Fibroblast of lung (primary cell): Measurements from ENCODE around the gene PELO. TPM values are rescaled to one million over a fixed set of nuclear protein-coding genes. Genes with fewer than 3 reads are reported as not detected.

Source experiments
- DNase-seq, 2 donors: peaks; one replicate each; pipeline versions ENCODE4 v3.0.0 to v3.0.0-alpha.2; 2010; ENCODE audit warnings: low read depth in 2 of 2
- H2AFZ ChIP-seq: 2 replicates; pipeline ENCODE4 v1.5.1; 2012; ENCODE audit warnings: low read length, control low read depth, inconsistent platforms
- H3K27ac ChIP-seq: 2 replicates; pipeline ENCODE4 v1.5.1; 2011; ENCODE audit warnings: low read length, control low read depth; ENCODE audit not compliant: insufficient read depth
- H3K27me3 ChIP-seq: 2 replicates; pipeline ENCODE4 v1.5.1; 2011; ENCODE audit warnings: mild to moderate bottlenecking, low read length; ENCODE audit not compliant: control insufficient read depth, insufficient read depth
- H3K36me3 ChIP-seq: 2 replicates; pipeline ENCODE4 v1.5.1; 2011; ENCODE audit warnings: low read length; ENCODE audit not compliant: control insufficient read depth, insufficient read depth
- H3K4me1 ChIP-seq: 2 replicates; pipeline ENCODE4 v1.5.1; 2011; ENCODE audit warnings: low read length; ENCODE audit not compliant: control insufficient read depth, insufficient read depth; ENCODE audit errors: extremely low read depth
- H3K4me2 ChIP-seq: 2 replicates; pipeline ENCODE4 v1.5.1; 2011; ENCODE audit warnings: low read length, control low read depth; ENCODE audit not compliant: insufficient read depth; ENCODE audit errors: extremely low read depth
- H3K4me3 ChIP-seq, 4 experiments: fragments of 200-600 bp in 1 of 4; sonication (generic) in 1 of 4; replicated peaks in 1 of 4; 2 replicates each; pipeline ENCODE4 v1.5.1; 2011 to 2016; ENCODE audit warnings: low read length in 4 of 4, low read depth in 3 of 4, mild to moderate bottlenecking in 3 of 4, control low read depth in 2 of 4, inconsistent platforms in 1 of 4, mixed read lengths in 1 of 4; ENCODE audit not compliant: insufficient read depth in 1 of 4; ENCODE audit errors: control extremely low read depth in 1 of 4
- H3K79me2 ChIP-seq: 2 replicates; pipeline ENCODE4 v1.5.1; 2012; ENCODE audit warnings: mild to moderate bottlenecking, low read length, inconsistent platforms; ENCODE audit not compliant: control insufficient read depth, insufficient read depth
- H3K9ac ChIP-seq: 2 replicates; pipeline ENCODE4 v1.5.1; 2011; ENCODE audit warnings: mild to moderate bottlenecking, low read length, control low read depth; ENCODE audit not compliant: insufficient read depth
- H3K9me3 ChIP-seq: 2 replicates; pipeline ENCODE4 v1.5.1; 2012; ENCODE audit warnings: low read depth, low read length; ENCODE audit not compliant: control insufficient read depth, insufficient read depth
- H4K20me1 ChIP-seq: 2 replicates; pipeline ENCODE4 v1.5.1; 2011; ENCODE audit warnings: low read length; ENCODE audit not compliant: control insufficient read depth, insufficient read depth; ENCODE audit errors: extremely low read depth
- CTCF ChIP-seq, 2 donors: IDR thresholded peaks in 1 of 2; conservative IDR thresholded peaks in 1 of 2; 1 replicate in 1 of 2; 2 replicates in 1 of 2; pipeline ENCODE4 v1.5.1; 2011 to 2012; ENCODE audit warnings: low read length in 2 of 2, control low read depth in 1 of 2, inconsistent platforms in 1 of 2, low read depth in 1 of 2, mild to moderate bottlenecking in 1 of 2
- EZH2 ChIP-seq: IDR thresholded peaks from 2 replicates; pipeline ENCODE4 v1.5.1; 2012; ENCODE audit warnings: low read length, control low read depth, mild to moderate bottlenecking; ENCODE audit errors: missing control alignments
- polyA plus RNA-seq, 2 donors: library from polyadenylated mRNA; depleted of rRNA in 1 of 2; stranded (reverse) in 1 of 2; unstranded in 1 of 2; fragments of >200 nt; gene quantifications; 2 replicates each; pipeline ENCODE4 v1.2.1, GENCODE V29; 2011 to 2012; ENCODE audit warnings: missing spikeins in 1 of 2
- total RNA-seq: library from RNA; depleted of rRNA; stranded (reverse); fragments of >200 nt; gene quantifications from 2 replicates; pipeline ENCODE4 v1.2.1, GENCODE V29; 2014

Gene PELO
- total and polyA plus RNA-seq, 2 donors (not counting 1 experiment from before 2014, with no cell fraction given) = 30.5 to 45.2 TPM

GRCh38 chr5:52770287-52770939, 17.3 kb upstream of the PELO start:
- no peaks in the 10 kb centered on the region for H4K20me1 ChIP-seq

GRCh38 chr5:52771343-52772039, 16.2 kb upstream of the PELO start:
- H2AFZ ChIP-seq = no peak overlapping the region
- H3K9me3 ChIP-seq = no peaks in the 10 kb centered on the region
- TF ChIP-seq EZH2 (no peak), CTCF (conservative IDR thresholded peaks at IDR 0.05 in 1 of 2, IDR thresholded peaks at IDR 0.05 in 1 of 2; ENCODE audit: low read depth in 1 of 2, low read length in 2 of 2) (no peak)
- H3K36me3 ChIP-seq = no peaks in the 10 kb centered on the region
- no peaks in the 10 kb centered on the region for H3K27me3 ChIP-seq
- H3K4me3 ChIP-seq = no peak overlapping the region
- H4K20me1 ChIP-seq = no peaks in the 10 kb centered on the region
- H3K79me2 ChIP-seq = no peaks in the 10 kb centered on the region
- no peak overlapping the region for H3K9ac ChIP-seq
- DNase-seq = no peak
- H3K4me1 ChIP-seq = no peaks in the 10 kb centered on the region
- H3K4me2 ChIP-seq = no peak overlapping the region
- no peak overlapping the region for H3K27ac ChIP-seq

More at GRCh38 chr5:52770287-52770939, 17.3 kb upstream of the PELO start:
- no peak overlapping the region for H2AFZ ChIP-seq
- H3K9ac ChIP-seq = no peak overlapping the region
- no peak overlapping the region for H3K27ac ChIP-seq
- TF ChIP-seq EZH2 (no peak), CTCF (conservative IDR thresholded peaks at IDR 0.05 in 1 of 2, IDR thresholded peaks at IDR 0.05 in 1 of 2; ENCODE audit: low read depth in 1 of 2, low read length in 2 of 2) (no peak)
- no peaks in the 10 kb centered on the region for H3K4me1 ChIP-seq
- H3K27me3 ChIP-seq = no peaks in the 10 kb centered on the region
- DNase-seq = no peak
- no peak overlapping the region for H3K4me2 ChIP-seq
- H3K36me3 ChIP-seq = no peaks in the 10 kb centered on the region
- H3K79me2 ChIP-seq = no peaks in the 10 kb centered on the region
- H3K9me3 ChIP-seq = no peaks in the 10 kb centered on the region
- no peak overlapping the region for H3K4me3 ChIP-seq

- TF ChIP-seq EZH2 (no peak), CTCF (conservative IDR thresholded peaks at IDR 0.05 in 1 of 2, IDR thresholded peaks at IDR 0.05 in 1 of 2; ENCODE audit: low read depth in 1 of 2, low read length in 2 of 2) (no peak)
- H3K36me3 ChIP-seq = no peaks in the 10 kb centered on the region
- no peaks in the 10 kb centered on the region for H3K4me1 ChIP-seq
These were observed 15.0 kb upstream of the PELO start for GRCh38 chr5:52772668-52773067.

More at GRCh38 chr5:52772668-52773067, 15.0 kb upstream of the PELO start:
- Histone ChIP-seq H3K79me2 (no peaks in the 10 kb centered on the region), H3K27ac (no peak overlapping the region), H3K9me3 (no peaks in the 10 kb centered on the region), H3K4me3 (no peak overlapping the region), H3K27me3 (no peaks in the 10 kb centered on the region), H3K4me2 (no peak overlapping the region), H2AFZ (no peak overlapping the region), H4K20me1 (no peaks in the 10 kb centered on the region), H3K9ac (no peak overlapping the region)
- no peak for DNase-seq
